Type B pancreatic cell (in vitro differentiated cells): ENCODE measurements around the gene SNTG2. TPM values are rescaled to one million over a fixed set of nuclear protein-coding genes. Genes with fewer than 3 reads are reported as not detected.

ENCODE experiments used
- DNase-seq: peaks from one replicate; pipeline ENCODE4 v3.0.0; 2021; ENCODE audit warnings: mixed read lengths; ENCODE audit not compliant: unreplicated experiment; ENCODE audit errors: extremely low spot score
- H3K27ac Mint-ChIP-seq: 2 replicates; pipeline ENCODE4 v1.8.0; 2021; ENCODE audit warnings: mild to moderate bottlenecking, mixed read lengths
- H3K27me3 Mint-ChIP-seq: 2 replicates; pipeline ENCODE4 v1.8.0; 2021; ENCODE audit warnings: mixed read lengths
- H3K36me3 Mint-ChIP-seq: 2 replicates; pipeline ENCODE4 v1.8.0; 2021; ENCODE audit warnings: mixed read lengths
- H3K4me1 Mint-ChIP-seq: one replicate; pipeline ENCODE4 v1.8.0; 2021; ENCODE audit warnings: mixed read lengths; ENCODE audit not compliant: unreplicated experiment
- H3K4me3 Mint-ChIP-seq: 2 replicates; pipeline ENCODE4 v1.8.0; 2021; ENCODE audit warnings: mild to moderate bottlenecking, mixed read lengths
- H3K9me3 Mint-ChIP-seq: 2 replicates; pipeline ENCODE4 v1.8.0; 2021; ENCODE audit warnings: mixed read lengths
- CTCF ChIP-seq: fragments of 200-600 bp; sonication (generic); conservative IDR thresholded peaks from 2 replicates; pipeline ENCODE4 v1.5.0; 2021; ENCODE audit warnings: antibody characterized with exemption, mild to moderate bottlenecking
- total RNA-seq: library from RNA; stranded (reverse); gene quantifications from 2 replicates; pipeline ENCODE4 v1.2.1, GENCODE V29; 2021; ENCODE audit warnings: low replicate concordance

SNTG2 gene
- total RNA-seq, 1 donor from 2014 or later, result 1.1 TPM

- Mint-ChIP-seq H3K27me3 (peaks cover 19% of the 10 kb centered on the region), H3K4me3 (no peak overlapping the region), H3K36me3 (no peaks in the 10 kb centered on the region), H3K27ac (no peak overlapping the region), H3K9me3 (no peaks in the 10 kb centered on the region), H3K4me1 (no peaks in the 10 kb centered on the region)
- DNase-seq, result no peak
- TF ChIP-seq CTCF, result no peak
Observed at GRCh38 chr2:1017827-1018226, 67.2 kb downstream of the SNTG2 start.

GRCh38 chr2:1020206-1020605, 69.6 kb downstream of the SNTG2 start:
- no peak for TF ChIP-seq CTCF
- H3K4me3 Mint-ChIP-seq, result no peak overlapping the region
- H3K4me1 Mint-ChIP-seq, result no peaks in the 10 kb centered on the region
- H3K9me3 Mint-ChIP-seq, result no peaks in the 10 kb centered on the region
- no peaks in the 10 kb centered on the region for H3K36me3 Mint-ChIP-seq
- DNase-seq, result no peak
- peaks cover 16% of the 10 kb centered on the region for H3K27me3 Mint-ChIP-seq
- H3K27ac Mint-ChIP-seq, result no peak overlapping the region

- no peaks in the 10 kb centered on the region for H3K9me3 Mint-ChIP-seq
- H3K27ac Mint-ChIP-seq, result no peak overlapping the region
- DNase-seq, result no peak
- H3K4me3 Mint-ChIP-seq, result no peak overlapping the region
- H3K36me3 Mint-ChIP-seq, result no peaks in the 10 kb centered on the region
- TF ChIP-seq CTCF, result no peak
- peaks cover 14% of the 10 kb centered on the region for H3K27me3 Mint-ChIP-seq
- no peaks in the 10 kb centered on the region for H3K4me1 Mint-ChIP-seq
Observed at GRCh38 chr2:1022178-1022577, 71.5 kb downstream of the SNTG2 start.

GRCh38 chr2:1024981-1025380, 74.3 kb downstream of the SNTG2 start:
- Mint-ChIP-seq H3K9me3 (no peaks in the 10 kb centered on the region), H3K27me3 (peaks cover 13% of the 10 kb centered on the region)
- DNase-seq, result no peak

GRCh38 chr2:1026141-1026540, 75.5 kb downstream of the SNTG2 start:
- Mint-ChIP-seq H3K4me1 (no peaks in the 10 kb centered on the region), H3K4me3 (no peak overlapping the region), H3K36me3 (no peaks in the 10 kb centered on the region), H3K27ac (no peak overlapping the region), H3K27me3 (peaks cover 13% of the 10 kb centered on the region), H3K9me3 (no peaks in the 10 kb centered on the region)
- no peak for TF ChIP-seq CTCF
- DNase-seq, result no peak

More at GRCh38 chr2:1024981-1025380, 74.3 kb downstream of the SNTG2 start:
- H3K36me3 Mint-ChIP-seq, result no peaks in the 10 kb centered on the region
- no peak for TF ChIP-seq CTCF
- no peaks in the 10 kb centered on the region for H3K4me1 Mint-ChIP-seq
- H3K27ac Mint-ChIP-seq, result no peak overlapping the region
- H3K4me3 Mint-ChIP-seq, result no peak overlapping the region

- Mint-ChIP-seq H3K4me1 (no peaks in the 10 kb centered on the region), H3K27ac (no peak overlapping the region), H3K27me3 (peaks cover 13% of the 10 kb centered on the region), H3K9me3 (no peaks in the 10 kb centered on the region), H3K4me3 (no peak overlapping the region), H3K36me3 (no peaks in the 10 kb centered on the region)
- no peak for TF ChIP-seq CTCF
- no peak for DNase-seq
Observed at GRCh38 chr2:1028831-1029230, 78.2 kb downstream of the SNTG2 start.
